DOHH2 (cell line): ENCODE measurements around the gene NDUFAF5.

ENCODE experiments used
- H3F3A ChIP-seq: fragments of 200-600 bp; sonication (generic), shearing (Covaris generic); 2 replicates; pipeline ENCODE4 v1.6.0; 2016; ENCODE audit warnings: antibody characterized with exemption, mild to moderate bottlenecking; ENCODE audit not compliant: control insufficient read depth, insufficient read depth
- H3K27ac ChIP-seq: fragments of 200-600 bp; sonication (generic); 2 replicates; pipeline ENCODE4 v1.5.1; 2014; ENCODE audit warnings: low read depth, mild to moderate bottlenecking, low read length, moderate library complexity
- H3K27me3 ChIP-seq: fragments of 200-600 bp; sonication (generic); 2 replicates; pipeline ENCODE4 v1.6.1; 2014; ENCODE audit warnings: mild to moderate bottlenecking, low read length, mixed read lengths; ENCODE audit not compliant: control insufficient read depth
- H3K36me3 ChIP-seq: fragments of 200-600 bp; sonication (generic); 2 replicates; pipeline ENCODE4 v1.6.1; 2014; ENCODE audit warnings: mild to moderate bottlenecking, low read length, moderate library complexity, mixed read lengths; ENCODE audit not compliant: control insufficient read depth
- H3K4me1 ChIP-seq: fragments of 200-600 bp; sonication (generic); 2 replicates; pipeline ENCODE4 v1.6.1; 2014; ENCODE audit warnings: mild to moderate bottlenecking, low read length, mixed read lengths; ENCODE audit not compliant: control insufficient read depth
- H3K4me2 ChIP-seq: fragments of 200-600 bp; sonication (generic); 2 replicates; pipeline ENCODE4 v1.6.0; 2014; ENCODE audit warnings: mild to moderate bottlenecking, low read length, moderate library complexity
- H3K4me3 ChIP-seq: fragments of 200-600 bp; sonication (generic); 2 replicates; pipeline ENCODE4 v1.5.1; 2014; ENCODE audit warnings: mild to moderate bottlenecking, low read length, mixed read lengths
- H3K79me2 ChIP-seq: fragments of 200-600 bp; sonication (generic); 2 replicates; pipeline ENCODE4 v1.6.1; 2014; ENCODE audit warnings: mild to moderate bottlenecking, low read length, mixed read lengths; ENCODE audit not compliant: control insufficient read depth
- H3K9me2 ChIP-seq: fragments of 200-600 bp; sonication (generic); replicated peaks from 2 replicates; pipeline ENCODE4 v1.6.1; 2014; ENCODE audit warnings: mild to moderate bottlenecking, low read length, mixed read lengths; ENCODE audit not compliant: control insufficient read depth
- H3K9me3 ChIP-seq: fragments of 200-600 bp; sonication (generic); 2 replicates; pipeline ENCODE4 v1.6.1; 2014; ENCODE audit warnings: antibody characterized with exemption, low read length, mixed read lengths; ENCODE audit not compliant: control insufficient read depth, insufficient read depth
- H4K20me1 ChIP-seq: fragments of 200-600 bp; sonication (generic); 2 replicates; pipeline ENCODE4 v1.6.0; 2014; ENCODE audit warnings: low read depth, mild to moderate bottlenecking, antibody characterized with exemption, low read length, moderate library complexity; ENCODE audit not compliant: control insufficient read depth, insufficient read depth
- CTCF ChIP-seq: fragments of 200-600 bp; sonication (generic); IDR thresholded peaks from one replicate; pipeline ENCODE4 v1.5.1; 2014; ENCODE audit warnings: antibody characterized with exemption, mild to moderate bottlenecking, low read depth, low read length; ENCODE audit not compliant: poor library complexity, severe bottlenecking
- EZH2phosphoT487 ChIP-seq: fragments of 200-600 bp; sonication (generic); IDR thresholded peaks from 2 replicates; pipeline ENCODE4 v1.6.1; 2017; ENCODE audit warnings: borderline replicate concordance, mild to moderate bottlenecking, antibody characterized with exemption, low read length, moderate library complexity, mixed read lengths

NDUFAF5 gene

GRCh38 chr20:13824459-13824858 is 39.6 kb downstream of the NDUFAF5 start:
- Histone ChIP-seq H3K9me3 (no peaks in the 10 kb centered on the region), H3K36me3 (no peaks in the 10 kb centered on the region), H3K4me3 (no peak overlapping the region), H3K79me2 (no peaks in the 10 kb centered on the region), H3F3A (peaks cover 3% of the 10 kb centered on the region; the same call in 1 of the 2 replicates), H3K27me3 (no peaks in the 10 kb centered on the region; the same call in 1 of the 2 replicates), H4K20me1 (0 out of 2 replicates have a peak, but pooled peaks cover 5% of the 10 kb centered on the region), H3K27ac (no peak overlapping the region), H3K4me2 (no peak overlapping the region), H3K4me1 (no peaks in the 10 kb centered on the region), H3K9me2 (no peaks in the 10 kb centered on the region)
- no peak for TF ChIP-seq CTCF
- TF ChIP-seq EZH2phosphoT487 = no peak

- no peak for TF ChIP-seq CTCF
- no peak for TF ChIP-seq EZH2phosphoT487
- H3K27me3 ChIP-seq = no peaks in the 10 kb centered on the region; the same call in 1 of the 2 replicates
- H3K4me2 ChIP-seq = no peak overlapping the region
- no peaks in the 10 kb centered on the region for H3K36me3 ChIP-seq
- no peaks in the 10 kb centered on the region for H4K20me1 ChIP-seq
- H3K27ac ChIP-seq = no peak overlapping the region
- no peaks in the 10 kb centered on the region for H3K9me2 ChIP-seq
- no peaks in the 10 kb centered on the region for H3F3A ChIP-seq
- H3K9me3 ChIP-seq = no peaks in the 10 kb centered on the region
- H3K4me1 ChIP-seq = no peaks in the 10 kb centered on the region
- no peaks in the 10 kb centered on the region for H3K79me2 ChIP-seq
- no peak overlapping the region for H3K4me3 ChIP-seq
Observed at GRCh38 chr20:13825465-13825864, 40.6 kb downstream of the NDUFAF5 start.

GRCh38 chr20:13831476-13831875 is 46.6 kb downstream of the NDUFAF5 start:
- Histone ChIP-seq H3K4me1 (no peaks in the 10 kb centered on the region), H3K79me2 (no peaks in the 10 kb centered on the region), H3K27ac (no peak overlapping the region), H3K4me2 (no peak overlapping the region), H3K36me3 (no peaks in the 10 kb centered on the region), H4K20me1 (no peaks in the 10 kb centered on the region), H3K9me2 (no peaks in the 10 kb centered on the region), H3K9me3 (no peaks in the 10 kb centered on the region), H3K4me3 (no peak overlapping the region), H3F3A (no peaks in the 10 kb centered on the region), H3K27me3 (no peaks in the 10 kb centered on the region; the same call in 1 of the 2 replicates)
- TF ChIP-seq EZH2phosphoT487 (no peak), CTCF (no peak)

- no peaks in the 10 kb centered on the region for H3F3A ChIP-seq
- no peaks in the 10 kb centered on the region for H3K36me3 ChIP-seq
- no peaks in the 10 kb centered on the region for H4K20me1 ChIP-seq
- no peaks in the 10 kb centered on the region for H3K79me2 ChIP-seq
- no peak overlapping the region for H3K4me2 ChIP-seq
- H3K4me3 ChIP-seq = no peak overlapping the region
- H3K27me3 ChIP-seq = no peaks in the 10 kb centered on the region
- no peak overlapping the region for H3K27ac ChIP-seq
- TF ChIP-seq CTCF = no peak
- no peak for TF ChIP-seq EZH2phosphoT487
- no peaks in the 10 kb centered on the region for H3K9me2 ChIP-seq
- no peaks in the 10 kb centered on the region for H3K9me3 ChIP-seq
- no peaks in the 10 kb centered on the region for H3K4me1 ChIP-seq
Observed at GRCh38 chr20:13838664-13839063, 53.8 kb downstream of the NDUFAF5 start.
